GM12878 (cell line): ENCODE measurements around the gene ADAMTS13. TPM values are rescaled to one million over a fixed set of nuclear protein-coding genes. Genes with fewer than 3 reads are reported as not detected.
A peak's percentile ranks its signal among the peaks of the same experiment; 100 is the strongest.

Source experiments
- BCL11A ChIP-seq: IDR thresholded peaks from 2 replicates; pipeline ENCODE4 v1.6.1; 2011; ENCODE audit warnings: low read depth, low read length
- BCLAF1 ChIP-seq: fragments of 450-650 bp; IDR thresholded peaks from 2 replicates; pipeline ENCODE4 v1.6.1; 2017; ENCODE audit warnings: antibody characterized with exemption, mild to moderate bottlenecking, moderate library complexity
- BMI1 ChIP-seq: fragments of 450-650 bp; IDR thresholded peaks from 2 replicates; pipeline ENCODE4 v1.6.1; 2016; ENCODE audit warnings: mild to moderate bottlenecking, moderate library complexity, borderline replicate concordance
- CHD2 ChIP-seq: IDR thresholded peaks from 2 replicates; pipeline ENCODE4 v1.6.1; 2011; ENCODE audit warnings: low read depth, low read length, improper control_type of control experiment, borderline replicate concordance
- CREB1 ChIP-seq: IDR thresholded peaks from 2 replicates; pipeline ENCODE4 v1.6.1; 2012; ENCODE audit warnings: low read depth, mild to moderate bottlenecking, inconsistent platforms
- E2F4 ChIP-seq: IDR thresholded peaks from 2 replicates; pipeline ENCODE4 v1.6.1; 2012; ENCODE audit warnings: low read depth, low read length, improper control_type of control experiment
- EGR1 ChIP-seq, 2 experiments: IDR thresholded peaks; 1 replicate in 1 of 2; 2 replicates in 1 of 2; pipeline ENCODE4 v1.6.1; 2011 to 2012; ENCODE audit warnings: low read depth in 2 of 2, low read length in 2 of 2, borderline replicate concordance in 1 of 2, mild to moderate bottlenecking in 1 of 2, moderate library complexity in 1 of 2
- ETV6 ChIP-seq, 2 experiments: fragments of 450-650 bp in 1 of 2; IDR thresholded peaks in 1 of 2; conservative IDR thresholded peaks in 1 of 2; 2 replicates each; pipeline ENCODE4 v1.6.1; 2014; ENCODE audit warnings: antibody characterized with exemption in 1 of 2, borderline replicate concordance in 1 of 2, low read depth in 1 of 2, mild to moderate bottlenecking in 1 of 2, moderate library complexity in 1 of 2
- HDAC2 ChIP-seq: fragments of 200-600 bp; sonication (generic); IDR thresholded peaks from 2 replicates; pipeline ENCODE4 v1.6.1; 2017
- MAX ChIP-seq: IDR thresholded peaks from 2 replicates; pipeline ENCODE4 v1.6.1; 2012; ENCODE audit warnings: low read depth, low read length, improper control_type of control experiment
- NFXL1 ChIP-seq: fragments of 450-650 bp; IDR thresholded peaks from 2 replicates; pipeline ENCODE4 v1.6.1; 2017; ENCODE audit warnings: antibody characterized with exemption, mild to moderate bottlenecking, borderline replicate concordance
- NFYA ChIP-seq: IDR thresholded peaks from 2 replicates; pipeline ENCODE4 v1.6.1; 2011; ENCODE audit warnings: low read depth, mild to moderate bottlenecking, low read length, improper control_type of control experiment, borderline replicate concordance
- NR2C1 ChIP-seq: fragments of 450-650 bp; IDR thresholded peaks from 2 replicates; pipeline ENCODE4 v1.6.1; 2017; ENCODE audit warnings: antibody characterized with exemption, mild to moderate bottlenecking, moderate library complexity
- PML ChIP-seq: IDR thresholded peaks from 2 replicates; pipeline ENCODE4 v1.6.1; 2012; ENCODE audit warnings: low read length, inconsistent platforms
- POLR2AphosphoS2 ChIP-seq: IDR thresholded peaks from 2 replicates; pipeline ENCODE4 v1.6.1; 2011; ENCODE audit warnings: low read depth, mild to moderate bottlenecking, low read length, improper control_type of control experiment, moderate library complexity
- RAD21 ChIP-seq: IDR thresholded peaks from 2 replicates; pipeline ENCODE4 v1.6.1; 2011; ENCODE audit warnings: mild to moderate bottlenecking, low read depth, low read length, moderate library complexity; ENCODE audit not compliant: insufficient read depth
- RBBP5 ChIP-seq: fragments of 200-600 bp; sonication (generic); conservative IDR thresholded peaks from 2 replicates; pipeline ENCODE4 v1.6.1; 2016
- REST ChIP-seq: IDR thresholded peaks from 2 replicates; pipeline ENCODE4 v1.6.1; 2012; ENCODE audit warnings: mild to moderate bottlenecking, low read depth, low read length
- RUNX3 ChIP-seq: IDR thresholded peaks from 2 replicates; pipeline ENCODE4 v1.6.1; 2012; ENCODE audit warnings: low read length, inconsistent platforms
- SREBF1 ChIP-seq: IDR thresholded peaks from 2 replicates; pipeline ENCODE4 v1.6.1; 2012; ENCODE audit warnings: mild to moderate bottlenecking, low read length
- STAT1 ChIP-seq: fragments of 450-650 bp; conservative IDR thresholded peaks from 2 replicates; pipeline ENCODE4 v1.6.1; 2014; ENCODE audit warnings: antibody characterized with exemption, mild to moderate bottlenecking
- TCF7 ChIP-seq: IDR thresholded peaks from 2 replicates; pipeline ENCODE4 v1.6.1; 2014; ENCODE audit warnings: antibody characterized with exemption, borderline replicate concordance
- ZNF274 ChIP-seq: IDR thresholded peaks from one replicate; pipeline ENCODE4 v1.8.0; 2011; ENCODE audit not compliant: insufficient read length, insufficient read depth
- polyA plus RNA-seq, 11 experiments: library from polyadenylated mRNA; depleted of rRNA in 4 of 11; unstranded in 6 of 11; stranded (reverse) in 5 of 11; fragments of >200 nt; fragmentation: Nextera tagmentation in 4 of 11; fragmentation: Illumina TruSeq in 1 of 11; extraction: Ambion mirVana in 4 of 11; extraction: Trizol in 1 of 11; gene quantifications; 1 replicate in 1 of 11; 2 replicates in 10 of 11; pipeline versions ENCODE4 v1.2.1 to v1.2.3, GENCODE V29; 2011 to 2016; ENCODE audit warnings: inconsistent platforms in 2 of 11, missing spikeins in 2 of 11, low read depth in 1 of 11
- total RNA-seq, 4 experiments: library from RNA; depleted of rRNA in 3 of 4; stranded (reverse); fragments of >200 nt in 3 of 4; fragmentation: Illumina TruSeq in 1 of 4; extraction: Trizol in 1 of 4; gene quantifications; 2 replicates each; pipeline versions ENCODE4 v1.2.1 to v1.2.3, GENCODE V29; 2013 to 2021

Gene ADAMTS13
- total and polyA plus RNA-seq, 10 of the 15 experiments (the other 5 are each of a cell fraction or from before 2014, with no cell fraction given): 0.08 to 2.4 (median 0.28) TPM

GRCh38 chr9:133417541-133418461, 4.4 kb upstream of the ADAMTS13 start, which contains the start of gene REXO4 (continued):
- TF ChIP-seq SREBF1 (no peak; the same call in 1 of the 2 replicates), CREB1 (peak; percentile 85), BMI1 (no peak), NR2C1 (peak; percentile 96), E2F4 (no peak), MAX (peak; percentile 76; the same call in 1 of the 2 replicates), ZNF274 (no peak), POLR2AphosphoS2 (peak; percentile 37; the same call in 1 of the 2 replicates), REST (no peak), ETV6 (conservative IDR thresholded peaks at IDR 0.05 in 1 of 2, IDR thresholded peaks at IDR 0.05 in 1 of 2; ENCODE audit: borderline replicate concordance in 1 of 2, low read depth in 1 of 2) (peak in 1 of 2 experiments; percentile 53; a peak in 1 of 4 replicates), RBBP5 (no peak), PML (no peak; the same call in 1 of the 2 replicates), EGR1 (IDR thresholded peaks at IDR 0.05; ENCODE audit: borderline replicate concordance in 1 of 2, low read depth in 2 of 2, low read length in 2 of 2) (peak; percentile 62 to 76; a peak in 2 of 3 replicates), HDAC2 (no peak), STAT1 (peak; percentile 93; the same call in 1 of the 2 replicates), RAD21 (no peak), NFXL1 (no peak), CHD2 (peak; percentile 46; the same call in 1 of the 2 replicates), TCF7 (no peak; the same call in 1 of the 2 replicates), BCLAF1 (no peak), RUNX3 (peak; percentile 90), NFYA (no peak), BCL11A (no peak)
